Activated naive CD4-positive, alpha-beta T cell treated with anti-CD3 and anti-CD28 coated beads, Interleukin-2, amount 50 U/mL, for 24 hours (primary cell): ENCODE results near the gene INSL3.
"Not testable (repeated sequence)": the region's sequence is repeated elsewhere in the genome, so short reads cannot be mapped to it uniquely, and the experiment has no call there.

Experiments
- H3K27ac Mint-ChIP-seq: one replicate; pipeline ENCODE4 v1.8.0; 2021; ENCODE audit warnings: mild to moderate bottlenecking, mixed read lengths
- H3K27me3 Mint-ChIP-seq: one replicate; pipeline ENCODE4 v1.8.0; 2021; ENCODE audit warnings: mixed read lengths
- H3K36me3 Mint-ChIP-seq: one replicate; pipeline ENCODE4 v1.8.0; 2021; ENCODE audit warnings: mixed read lengths
- H3K4me1 Mint-ChIP-seq: one replicate; pipeline ENCODE4 v1.8.0; 2021; ENCODE audit warnings: mixed read lengths
- H3K4me3 Mint-ChIP-seq: one replicate; pipeline ENCODE4 v1.8.0; 2021; ENCODE audit warnings: mild to moderate bottlenecking, mixed read lengths
- H3K9me3 Mint-ChIP-seq: one replicate; pipeline ENCODE4 v1.8.0; 2021; ENCODE audit warnings: mixed read lengths

The INSL3 gene

DNA sequence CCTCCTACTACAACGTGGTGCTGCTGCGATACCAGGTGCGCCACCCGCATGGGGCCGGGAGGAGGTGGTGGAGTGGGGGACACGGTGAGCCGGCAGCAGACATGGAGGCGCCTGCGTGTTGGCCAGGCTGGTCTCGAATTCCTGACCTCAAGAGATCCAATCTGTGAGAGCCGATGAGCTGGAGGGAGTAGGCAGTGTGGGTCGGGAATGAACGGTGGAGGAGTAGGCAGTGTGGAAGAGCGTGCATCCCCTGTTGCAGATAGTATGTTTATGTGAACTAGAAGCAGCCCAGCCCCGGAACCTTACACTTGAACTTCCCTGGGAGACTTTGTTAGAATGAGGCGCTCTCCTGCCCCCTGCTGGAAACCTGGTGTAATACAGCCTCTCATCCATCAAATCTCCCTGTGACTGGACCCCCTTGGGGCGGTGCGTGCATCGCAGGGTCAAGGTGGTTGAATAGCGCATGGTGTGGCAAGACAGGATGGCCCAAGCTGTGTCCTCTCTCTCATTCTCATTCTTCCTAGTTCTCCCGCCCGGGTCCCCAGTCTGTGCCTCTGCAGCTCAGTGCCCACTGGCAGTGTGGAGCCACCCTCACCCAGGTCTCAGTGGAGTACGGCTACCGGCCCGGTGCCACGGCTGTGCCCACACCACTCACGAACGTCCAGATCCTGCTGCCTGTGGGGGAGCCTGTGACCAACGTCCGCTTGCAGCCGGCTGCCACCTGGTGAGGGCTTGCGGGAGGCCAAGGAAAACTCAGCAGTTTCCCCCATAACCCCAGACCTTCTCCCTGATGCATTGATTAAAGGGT lies 36.9 kb downstream of the INSL3 start:
- no peak overlapping the region for H3K4me3 Mint-ChIP-seq
- H3K27ac Mint-ChIP-seq, result no peak overlapping the region
- peaks cover 8% of the 10 kb centered on the region for H3K36me3 Mint-ChIP-seq
- peaks cover 10% of the 10 kb centered on the region for H3K4me1 Mint-ChIP-seq
- no peaks in the 10 kb centered on the region for H3K9me3 Mint-ChIP-seq
- H3K27me3 Mint-ChIP-seq, result no peaks in the 10 kb centered on the region

DNA sequence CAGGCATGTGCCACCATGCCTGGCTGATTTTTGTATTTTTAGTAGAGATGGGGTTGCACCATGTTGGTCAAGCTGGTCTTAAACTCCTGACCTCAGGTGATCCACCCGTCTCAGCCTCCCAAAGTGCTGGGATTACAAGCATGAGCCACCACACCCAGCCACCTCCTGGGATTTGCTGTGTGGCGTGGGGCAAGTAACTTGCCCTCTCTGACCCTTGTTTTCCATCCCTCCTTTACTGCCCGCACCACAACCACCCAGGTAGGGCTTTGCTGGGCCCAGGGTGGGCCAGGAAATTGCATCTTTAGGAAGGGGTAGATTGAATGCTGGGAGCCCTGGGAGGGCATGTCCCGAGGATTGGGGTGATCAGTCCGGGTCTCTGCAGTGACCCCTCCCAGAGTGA lies 37.6 kb downstream of the INSL3 start:
- not testable (repeated sequence) for H3K36me3 Mint-ChIP-seq

DNA sequence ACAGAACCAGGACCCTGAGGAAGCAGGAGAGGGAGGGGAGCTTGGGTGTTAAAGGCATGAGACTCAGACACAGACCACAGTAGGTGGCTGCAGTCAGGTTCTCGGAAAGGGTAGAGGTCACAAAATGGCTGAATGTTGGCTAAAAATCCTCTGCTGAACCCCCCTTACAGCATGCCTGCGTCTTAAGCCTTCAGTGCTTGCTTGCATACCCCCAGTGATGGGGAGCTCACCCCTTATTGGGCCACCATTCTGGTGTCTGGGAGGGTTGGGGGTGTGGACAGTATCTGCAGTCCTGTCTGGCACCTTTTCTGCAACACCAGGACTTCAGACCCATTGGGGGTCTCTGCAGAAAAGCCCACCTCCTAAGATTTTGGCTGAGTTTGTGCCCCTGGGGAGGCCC lies 40.5 kb downstream of the INSL3 start:
- H3K36me3 Mint-ChIP-seq, result peaks cover 6% of the 10 kb centered on the region
- H3K27ac Mint-ChIP-seq, result no peak overlapping the region
- no peaks in the 10 kb centered on the region for H3K27me3 Mint-ChIP-seq
- no peak overlapping the region for H3K4me3 Mint-ChIP-seq
- peaks cover 17% of the 10 kb centered on the region for H3K4me1 Mint-ChIP-seq
- H3K9me3 Mint-ChIP-seq, result no peaks in the 10 kb centered on the region

More for the DNA sequence above, 37.6 kb downstream of the INSL3 start:
- H3K27me3 Mint-ChIP-seq, H3K4me3 Mint-ChIP-seq, H3K9me3 Mint-ChIP-seq, H3K27ac Mint-ChIP-seq: not testable (repeated sequence)
- H3K4me1 Mint-ChIP-seq, result peaks cover 10% of the 10 kb centered on the region

DNA sequence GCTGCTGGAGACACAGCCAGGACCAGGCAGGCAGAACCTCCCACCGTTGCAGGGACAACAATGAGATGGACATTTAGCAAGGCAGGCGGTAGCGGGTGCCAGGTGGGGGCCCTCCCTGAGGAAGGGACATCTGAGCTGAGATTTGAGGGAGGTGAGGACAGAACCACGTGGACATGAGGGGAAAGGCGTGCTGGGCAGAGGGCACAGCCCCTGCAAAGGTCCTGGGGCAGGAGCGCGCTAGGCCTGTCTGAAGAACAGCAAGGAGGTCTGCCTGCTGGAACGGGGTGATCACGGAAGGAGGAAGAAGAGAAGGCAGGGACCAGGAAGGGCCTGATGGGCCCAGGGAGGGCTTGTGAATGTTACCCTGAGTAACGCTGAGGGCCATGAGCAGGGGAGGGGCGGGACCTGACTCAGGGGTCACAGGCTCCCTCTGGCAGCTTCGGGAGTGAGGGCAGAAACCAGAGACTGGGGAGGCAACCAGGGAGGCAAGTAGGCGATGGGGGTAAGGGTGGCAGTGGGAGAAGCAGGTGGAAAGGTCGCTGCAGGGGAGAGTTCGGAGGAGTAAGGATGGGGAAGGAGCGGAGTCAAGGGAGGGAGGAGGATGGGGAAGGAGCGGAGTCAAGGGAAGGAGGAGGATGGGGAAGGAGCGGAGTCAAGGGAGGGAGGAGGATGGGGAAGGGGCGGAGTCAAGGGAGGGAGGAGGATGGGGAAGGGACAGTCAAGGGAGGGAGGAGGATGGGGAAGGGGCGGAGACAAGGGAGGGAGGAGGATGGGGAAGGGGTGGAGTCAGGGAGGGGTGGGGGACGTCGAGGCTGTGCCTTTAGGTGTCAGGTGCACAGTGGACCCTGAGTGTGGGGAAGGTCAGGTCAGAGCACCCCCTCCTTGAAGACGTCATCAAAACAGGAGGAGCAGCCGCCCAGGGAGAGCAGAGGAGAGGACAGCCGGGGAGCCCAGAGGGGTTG lies 42.1 kb downstream of the INSL3 start:
- Mint-ChIP-seq H3K27me3 (no peaks in the 10 kb centered on the region), H3K27ac (peak overlapping the region; percentile 55), H3K9me3 (no peaks in the 10 kb centered on the region), H3K4me1 (peaks cover 16% of the 10 kb centered on the region), H3K4me3 (no peak overlapping the region), H3K36me3 (peaks cover 6% of the 10 kb centered on the region)

DNA sequence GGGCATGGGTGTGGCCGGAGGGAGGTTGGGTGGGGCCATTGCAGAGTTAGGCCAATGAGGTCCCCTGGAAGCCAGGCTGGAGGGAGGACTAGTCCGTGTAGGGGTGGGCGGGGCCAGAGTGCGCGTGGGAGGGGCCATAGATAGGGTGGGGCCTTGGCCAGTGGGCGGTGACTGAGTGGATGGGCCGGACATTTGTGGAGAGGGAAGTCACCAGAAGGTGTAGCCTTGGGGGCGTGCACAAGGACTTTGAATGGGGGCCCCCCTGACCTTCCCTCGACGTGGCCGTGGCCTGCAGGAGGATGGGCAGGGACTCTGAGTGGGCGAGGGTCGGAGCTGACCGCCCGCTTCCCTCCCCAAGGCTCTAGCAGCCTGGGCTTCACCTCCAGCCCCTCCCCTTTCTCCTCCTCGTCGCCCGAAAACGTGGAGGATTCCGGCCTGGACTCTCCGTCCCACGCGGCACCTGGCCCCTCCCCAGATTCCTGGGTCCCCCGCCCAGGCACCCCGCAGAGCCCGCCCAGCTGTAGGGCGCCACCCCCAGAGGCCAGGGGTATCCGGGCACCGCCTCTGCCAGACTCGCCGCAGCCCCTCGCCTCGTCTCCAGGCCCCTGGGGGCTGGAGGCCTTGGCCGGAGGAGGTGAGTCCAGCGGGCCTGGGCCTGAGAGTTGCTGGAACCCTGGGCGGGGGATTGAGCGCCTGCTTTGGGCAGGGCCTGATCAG lies 42.9 kb downstream of the INSL3 start:
- Mint-ChIP-seq H3K27me3 (no peaks in the 10 kb centered on the region), H3K9me3 (no peaks in the 10 kb centered on the region), H3K36me3 (peaks cover 8% of the 10 kb centered on the region), H3K4me1 (peaks cover 10% of the 10 kb centered on the region), H3K4me3 (no peak overlapping the region), H3K27ac (no peak overlapping the region)

DNA sequence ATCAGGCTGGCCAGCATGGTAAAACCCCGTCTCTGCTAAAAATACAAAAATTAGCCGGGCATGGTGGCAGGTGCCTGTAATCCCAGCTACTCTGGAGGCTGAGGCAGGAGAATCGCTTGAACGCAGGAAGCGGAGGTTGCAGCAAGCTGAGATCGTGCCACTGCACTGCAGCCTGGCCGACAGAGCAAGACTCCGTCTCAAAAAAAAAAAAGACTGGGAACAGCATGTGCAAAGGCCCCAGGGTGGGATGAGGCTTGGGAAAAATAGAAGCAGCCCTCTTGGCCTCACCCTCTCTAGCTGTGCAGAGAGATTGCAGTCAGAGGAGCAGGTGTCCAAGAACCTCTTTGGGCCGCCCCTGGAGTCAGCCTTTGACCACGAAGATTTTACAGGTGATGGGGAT lies 43.5 kb downstream of the INSL3 start:
- not testable (repeated sequence) for H3K4me3 Mint-ChIP-seq

DNA sequence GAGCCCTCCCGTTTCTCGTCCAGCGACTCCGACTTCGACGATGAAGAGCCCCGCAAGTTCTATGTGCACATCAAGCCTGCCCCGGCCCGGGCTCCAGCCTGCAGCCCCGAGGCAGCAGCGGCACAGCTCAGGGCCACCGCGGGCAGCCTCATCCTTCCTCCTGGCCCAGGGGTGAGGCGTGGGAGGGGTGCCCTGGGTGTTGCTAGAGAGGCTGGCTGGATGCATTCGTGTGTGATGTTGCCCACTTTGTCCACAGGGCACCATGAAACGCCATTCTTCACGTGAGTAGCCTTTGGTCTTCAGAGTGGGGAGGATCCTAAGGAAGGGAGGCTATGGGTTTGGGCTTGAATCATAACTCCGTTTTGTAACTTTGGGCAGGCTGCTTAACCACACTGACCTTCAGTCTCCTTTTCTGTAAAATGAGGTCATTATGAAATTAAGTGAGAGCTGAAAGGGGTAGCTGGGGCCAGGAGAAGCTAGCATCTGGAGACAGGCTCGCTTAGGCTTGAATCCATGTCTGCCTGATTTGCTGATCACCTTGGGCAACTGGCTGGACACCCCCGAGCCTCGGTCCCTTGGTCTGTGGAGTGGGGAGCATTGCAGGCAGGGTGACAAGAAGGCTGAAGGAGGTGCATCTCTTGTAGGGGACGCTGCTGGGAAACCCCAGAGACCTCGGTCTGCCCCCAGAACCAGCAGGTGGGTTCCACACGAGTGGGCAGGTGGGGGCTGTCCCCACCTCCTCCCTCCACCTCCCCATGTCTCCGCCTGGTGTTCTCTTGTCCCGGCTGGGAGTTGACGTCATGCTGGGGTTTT lies 45.1 kb downstream of the INSL3 start:
- H3K4me1 Mint-ChIP-seq, result peaks cover 10% of the 10 kb centered on the region
- H3K27me3 Mint-ChIP-seq, result no peaks in the 10 kb centered on the region
- H3K27ac Mint-ChIP-seq, result no peak overlapping the region
- H3K9me3 Mint-ChIP-seq, result no peaks in the 10 kb centered on the region
- H3K4me3 Mint-ChIP-seq, result no peak overlapping the region
- peaks cover 14% of the 10 kb centered on the region for H3K36me3 Mint-ChIP-seq

More for the DNA sequence above, 43.5 kb downstream of the INSL3 start:
- H3K27ac Mint-ChIP-seq, H3K9me3 Mint-ChIP-seq, H3K36me3 Mint-ChIP-seq, H3K27me3 Mint-ChIP-seq: not testable (repeated sequence)
- peaks cover 10% of the 10 kb centered on the region for H3K4me1 Mint-ChIP-seq

DNA sequence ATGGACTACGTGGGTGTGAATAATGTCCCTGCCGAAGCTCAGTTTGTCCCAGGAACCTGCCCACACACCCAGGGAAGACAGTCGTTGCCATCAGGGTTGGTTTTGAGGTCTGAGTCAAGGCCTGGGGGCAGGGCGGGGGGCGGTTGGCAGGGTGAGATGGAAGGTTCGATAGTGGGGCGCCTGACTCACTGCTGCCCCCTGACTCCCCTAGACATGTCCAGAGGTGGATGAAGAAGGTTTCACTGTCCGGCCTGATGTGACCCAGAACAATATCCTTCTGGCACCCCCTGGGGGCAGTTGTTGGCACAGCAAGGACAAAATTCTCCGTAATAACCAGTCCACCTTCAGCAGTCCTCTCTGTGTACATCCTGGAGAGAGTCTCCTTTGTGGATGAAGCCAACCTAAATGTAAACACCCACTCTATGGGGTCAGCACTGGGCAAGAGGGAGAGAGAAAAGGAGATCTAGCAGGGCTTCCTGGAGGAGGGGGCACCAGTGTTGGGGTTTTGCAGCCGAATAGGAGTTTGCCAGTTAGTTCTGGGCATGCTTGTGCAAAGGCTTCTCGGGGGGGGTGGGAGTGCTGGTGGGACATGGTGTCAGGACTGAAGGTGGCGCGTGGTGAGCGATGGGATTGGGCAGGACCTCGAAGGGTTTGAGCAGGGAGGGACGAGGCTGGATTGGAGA lies 45.9 kb downstream of the INSL3 start:
- no peaks in the 10 kb centered on the region for H3K27me3 Mint-ChIP-seq
- H3K36me3 Mint-ChIP-seq, result peaks cover 14% of the 10 kb centered on the region
- no peaks in the 10 kb centered on the region for H3K9me3 Mint-ChIP-seq
- H3K4me1 Mint-ChIP-seq, result peaks cover 10% of the 10 kb centered on the region
- H3K27ac Mint-ChIP-seq, result no peak overlapping the region
- H3K4me3 Mint-ChIP-seq, result no peak overlapping the region

DNA sequence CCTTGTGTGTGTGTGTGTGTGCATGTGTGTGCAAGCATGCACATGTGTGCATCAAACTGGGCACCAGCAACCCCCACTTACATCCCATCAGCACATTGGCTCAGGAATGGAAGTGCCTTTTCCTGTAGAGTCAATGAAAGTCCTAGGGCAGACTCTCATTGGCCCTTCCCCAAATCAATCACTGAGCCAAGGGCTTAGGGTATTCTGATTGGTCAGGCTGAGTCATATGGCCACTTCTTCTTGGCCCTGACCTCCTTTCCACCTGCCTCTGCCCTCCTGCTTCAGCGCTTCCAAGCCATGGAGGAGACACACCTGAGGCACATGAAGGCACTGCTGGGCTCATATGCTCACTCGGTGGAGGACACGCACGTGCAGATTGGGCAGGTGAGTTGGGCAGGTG lies 49.1 kb downstream of the INSL3 start:
- Mint-ChIP-seq H3K27ac (no peak overlapping the region), H3K36me3 (peaks cover 14% of the 10 kb centered on the region), H3K4me1 (peaks cover 10% of the 10 kb centered on the region), H3K4me3 (no peak overlapping the region), H3K27me3 (no peaks in the 10 kb centered on the region), H3K9me3 (no peaks in the 10 kb centered on the region)

DNA sequence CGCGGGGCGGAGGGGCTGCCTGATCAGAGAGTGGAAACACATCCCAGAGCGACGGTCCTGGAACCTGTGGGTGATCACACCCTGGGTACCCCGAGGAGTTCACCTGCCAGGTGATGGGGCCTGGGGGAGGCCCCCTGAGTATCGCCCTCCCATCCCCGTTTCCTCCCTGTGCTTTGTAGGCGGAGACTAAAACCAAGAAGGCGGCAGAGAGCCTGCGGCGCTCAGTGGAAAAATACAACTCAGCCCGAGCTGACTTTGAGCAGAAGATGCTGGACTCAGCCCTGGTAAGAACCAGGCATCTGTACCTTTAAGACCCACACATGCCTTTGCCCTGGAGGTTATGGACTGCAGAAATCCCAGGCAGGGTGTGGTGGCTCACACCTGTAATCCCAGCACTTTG lies 50.7 kb downstream of the INSL3 start:
- Mint-ChIP-seq H3K4me3 (no peak overlapping the region), H3K27me3 (no peaks in the 10 kb centered on the region), H3K4me1 (peaks cover 3% of the 10 kb centered on the region), H3K9me3 (no peaks in the 10 kb centered on the region), H3K36me3 (peaks cover 9% of the 10 kb centered on the region), H3K27ac (no peak overlapping the region)

DNA sequence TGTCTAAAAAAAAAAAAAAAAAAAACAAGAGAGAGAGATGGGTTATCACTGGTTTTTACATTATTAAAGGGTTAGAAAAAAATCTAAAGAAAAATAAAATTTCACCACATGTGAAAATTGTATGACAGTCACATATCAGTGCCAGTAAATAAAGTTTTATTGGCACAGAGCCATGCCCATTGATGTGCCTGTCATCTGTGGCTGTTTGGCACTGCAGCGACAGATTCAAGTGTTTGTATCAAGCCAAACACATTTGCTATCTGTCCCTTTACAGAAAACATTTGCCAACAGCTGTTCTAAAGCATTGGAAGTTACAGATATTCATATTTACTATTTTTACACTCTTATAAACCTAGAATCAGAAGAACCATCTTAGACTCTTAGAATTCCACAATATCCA lies 53.8 kb downstream of the INSL3 start:
- H3K27ac Mint-ChIP-seq, result no peak overlapping the region
- H3K36me3 Mint-ChIP-seq, result peaks cover 9% of the 10 kb centered on the region
- H3K4me1 Mint-ChIP-seq, result peaks cover 5% of the 10 kb centered on the region
- no peak overlapping the region for H3K4me3 Mint-ChIP-seq
- no peaks in the 10 kb centered on the region for H3K9me3 Mint-ChIP-seq
- no peaks in the 10 kb centered on the region for H3K27me3 Mint-ChIP-seq

DNA sequence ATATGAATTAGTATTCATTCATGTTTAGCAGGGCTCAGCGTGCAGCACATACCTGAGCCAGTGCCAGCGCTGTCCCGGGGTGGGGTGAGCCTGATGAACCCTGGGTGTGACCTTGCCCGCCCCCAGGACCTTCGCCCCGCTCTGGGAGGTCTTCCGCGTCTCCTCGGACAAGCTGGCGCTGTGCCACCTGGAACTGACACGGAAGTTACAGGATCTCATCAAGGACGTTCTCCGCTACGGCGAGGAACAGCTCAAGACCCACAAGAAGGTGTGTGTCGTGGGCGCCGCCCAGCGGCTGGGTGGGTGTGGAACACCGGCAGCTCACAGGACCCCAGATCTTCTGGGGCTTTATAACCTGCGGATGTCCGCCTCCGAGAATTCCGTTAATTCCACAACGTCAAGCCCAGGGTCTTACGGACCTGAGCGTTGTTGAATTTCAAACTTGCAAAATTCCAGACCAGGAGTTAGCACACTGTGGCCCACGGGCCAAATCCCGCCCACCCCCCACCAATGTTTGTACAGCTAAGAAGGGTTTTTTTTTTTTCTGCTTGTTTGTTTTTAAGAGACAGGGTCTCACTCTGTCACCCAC lies 54.7 kb downstream of the INSL3 start:
- Mint-ChIP-seq H3K27ac (no peak overlapping the region), H3K9me3 (no peaks in the 10 kb centered on the region), H3K27me3 (no peaks in the 10 kb centered on the region), H3K4me3 (no peak overlapping the region), H3K36me3 (peaks cover 7% of the 10 kb centered on the region), H3K4me1 (peaks cover 5% of the 10 kb centered on the region)
